NCI-H2107 treated with DMSO at 0.1 percent for 48 hours (cell line): ENCODE data around the gene SLC9A2.

Experiments
- DNase-seq: peaks from one replicate; lab custom pipeline; 2025; ENCODE audit not compliant: unreplicated experiment; lab: John Stamatoyannopoulos, UW

The SLC9A2 gene

DNA sequence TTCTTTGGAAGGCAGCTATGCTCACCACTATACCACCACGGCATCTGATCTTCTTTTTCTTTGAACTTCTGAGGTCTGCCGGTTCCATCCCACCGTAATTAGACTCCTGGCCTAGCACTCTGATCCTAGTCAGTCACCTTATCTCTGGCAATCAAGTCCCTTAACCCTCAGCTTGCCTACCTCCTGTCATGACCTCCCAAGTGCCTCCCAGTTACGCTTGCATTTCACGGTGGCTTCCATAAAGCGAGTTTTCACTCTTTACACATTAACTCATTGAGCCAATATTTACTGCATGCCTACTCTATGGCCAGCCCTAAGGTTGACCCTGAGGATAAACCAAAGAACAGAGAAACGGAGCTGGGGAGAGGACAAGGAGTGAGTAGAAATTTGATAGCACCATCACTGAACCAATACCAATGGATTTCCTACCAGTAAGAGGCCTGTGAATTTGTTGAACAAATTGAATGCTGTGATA is 104.7 kb downstream of the SLC9A2 start:
- no peak for DNase-seq

DNA sequence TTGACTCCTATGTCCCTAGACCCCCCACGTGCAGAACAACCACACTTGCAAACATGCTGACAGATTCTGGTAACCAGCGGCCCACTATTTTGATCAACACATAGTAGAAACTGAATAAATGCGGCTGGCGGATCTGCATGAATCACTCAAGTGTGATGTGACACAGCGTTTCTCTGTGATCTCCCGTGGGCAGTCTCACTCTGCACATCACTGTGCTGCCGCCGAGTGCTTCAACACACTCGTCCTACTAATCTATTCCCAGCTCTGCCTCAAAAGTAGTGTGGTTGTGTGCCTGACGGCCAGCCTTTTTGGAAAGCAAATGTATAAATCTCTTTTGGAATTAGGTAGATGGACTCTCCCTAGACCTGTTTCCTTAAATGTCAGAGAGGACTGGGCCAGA is 105.2 kb downstream of the SLC9A2 start:
- DNase-seq: no peak

GRCh38 chr2:102726128-102727087 is 107.1 kb downstream of the SLC9A2 start:
- no peak for DNase-seq

- DNase-seq: peak; percentile 27
These were observed 116.2 kb downstream of the SLC9A2 start for GRCh38 chr2:102735416-102736109.

GRCh38 chr2:102736110-102736409 is 116.7 kb downstream of the SLC9A2 start:
- DNase-seq: peak; percentile 15

GRCh38 chr2:102736410-102737409 is 117.4 kb downstream of the SLC9A2 start:
- DNase-seq: peak; percentile 31

DNA sequence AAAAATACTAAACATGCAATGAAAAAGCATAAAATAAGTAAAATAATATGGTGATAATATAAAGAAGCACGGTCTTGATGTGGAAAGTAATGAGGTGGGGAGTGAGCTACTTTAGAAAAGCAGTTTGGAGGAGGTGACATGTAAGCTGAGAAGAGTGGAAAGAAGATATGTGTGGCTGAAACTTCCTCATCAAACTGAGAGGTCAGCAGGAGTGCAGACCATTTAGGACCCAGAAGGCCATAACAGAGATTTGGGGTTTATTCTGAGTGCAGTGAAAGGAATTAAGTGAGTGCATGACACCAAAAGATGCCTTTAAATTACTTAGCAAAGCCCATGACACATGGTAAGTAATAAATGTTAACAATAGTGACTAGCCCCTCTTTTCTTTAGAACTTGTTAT is 118.1 kb downstream of the SLC9A2 start:
- no peak for DNase-seq

- no peak for DNase-seq
These were observed 123.9 kb downstream of the SLC9A2 start for GRCh38 chr2:102743259-102743658.

DNA sequence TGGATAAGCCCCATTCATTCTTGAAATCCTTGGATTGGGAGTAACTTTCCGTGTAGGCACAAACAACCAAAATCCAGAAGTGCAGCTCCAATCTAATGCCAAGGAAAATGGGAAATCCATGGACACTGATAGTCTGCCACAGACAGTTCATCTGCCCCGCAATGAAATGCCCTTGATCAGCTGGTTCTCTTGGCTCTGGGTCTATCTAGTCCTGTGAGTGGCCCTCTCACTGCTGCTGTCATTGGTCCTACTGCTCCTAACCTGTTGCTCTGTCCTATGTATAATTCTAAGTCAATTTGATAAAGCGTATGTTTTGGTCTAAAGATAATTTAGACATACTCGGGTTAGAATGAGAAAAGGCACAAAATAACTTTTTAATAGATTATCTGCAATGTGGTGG is 128.8 kb downstream of the SLC9A2 start:
- DNase-seq: no peak

- DNase-seq: no peak
These were observed 130.6 kb downstream of the SLC9A2 start for GRCh38 chr2:102749938-102750337.

- peak; percentile 2 for DNase-seq
These were observed 134.3 kb downstream of the SLC9A2 start for GRCh38 chr2:102753563-102754159.

DNA sequence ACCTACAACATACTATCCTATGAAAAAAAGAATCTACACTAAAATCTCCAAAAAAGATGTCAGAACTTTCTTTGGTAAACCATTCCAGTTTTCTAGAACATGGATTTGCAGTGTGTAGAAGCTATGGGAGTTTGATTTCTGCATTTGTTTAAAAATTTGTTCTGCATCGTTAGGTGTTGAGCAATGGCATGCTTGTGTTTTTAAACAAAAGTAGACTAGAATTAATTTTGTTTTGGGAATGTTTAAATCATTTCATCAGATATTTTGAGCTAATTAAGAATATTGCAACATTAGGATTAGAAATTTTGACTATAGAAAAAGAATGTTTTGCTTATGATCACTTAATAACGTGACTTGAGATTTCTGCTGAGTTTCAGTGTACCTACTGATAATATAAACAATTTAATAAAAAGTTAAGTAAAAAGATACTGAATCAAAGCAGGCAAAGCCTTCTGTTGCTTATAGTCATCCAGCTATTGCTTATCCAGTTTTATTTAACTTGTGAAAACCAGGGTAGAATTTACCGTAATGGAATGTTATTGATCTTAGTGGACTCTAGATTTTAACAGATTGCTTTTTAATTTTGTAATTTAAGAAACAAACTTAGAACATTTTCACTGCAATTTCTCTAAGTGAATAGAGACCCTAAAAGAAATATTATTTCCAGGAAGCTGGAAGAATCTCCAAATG is 135.2 kb downstream of the SLC9A2 start:
- DNase-seq: no peak

GRCh38 chr2:102755284-102755683 is 135.9 kb downstream of the SLC9A2 start:
- no peak for DNase-seq

DNA sequence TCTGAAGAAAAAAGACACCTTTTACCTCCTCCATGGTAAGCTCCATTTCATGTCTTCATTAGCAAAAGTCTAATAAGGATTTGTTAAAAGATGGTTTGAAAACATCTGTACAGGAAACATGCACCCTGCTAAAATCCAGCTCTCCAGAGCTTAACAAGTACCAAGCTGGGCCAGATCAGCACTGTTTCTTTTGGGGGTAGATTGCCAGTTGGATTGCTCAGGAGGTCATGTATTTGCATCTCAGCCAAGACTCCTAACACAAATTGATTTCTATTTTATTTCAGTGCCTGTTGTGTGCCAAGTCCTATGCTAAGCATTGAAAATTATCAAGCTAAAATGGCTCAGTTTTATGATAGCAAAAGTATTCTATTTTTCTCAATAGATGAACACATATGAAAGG is 139.1 kb downstream of the SLC9A2 start:
- no peak for DNase-seq
